HG02973 (cell line): Measurements from ENCODE around the gene AFG3L2.

ENCODE experiments used
- ATAC-seq: cut with Tn5 transposase; IDR thresholded peaks from one replicate; pipeline ENCODE4 v1.9.1; 2021; ENCODE audit warnings: moderate library complexity; ENCODE audit not compliant: unreplicated experiment

Gene AFG3L2

DNA sequence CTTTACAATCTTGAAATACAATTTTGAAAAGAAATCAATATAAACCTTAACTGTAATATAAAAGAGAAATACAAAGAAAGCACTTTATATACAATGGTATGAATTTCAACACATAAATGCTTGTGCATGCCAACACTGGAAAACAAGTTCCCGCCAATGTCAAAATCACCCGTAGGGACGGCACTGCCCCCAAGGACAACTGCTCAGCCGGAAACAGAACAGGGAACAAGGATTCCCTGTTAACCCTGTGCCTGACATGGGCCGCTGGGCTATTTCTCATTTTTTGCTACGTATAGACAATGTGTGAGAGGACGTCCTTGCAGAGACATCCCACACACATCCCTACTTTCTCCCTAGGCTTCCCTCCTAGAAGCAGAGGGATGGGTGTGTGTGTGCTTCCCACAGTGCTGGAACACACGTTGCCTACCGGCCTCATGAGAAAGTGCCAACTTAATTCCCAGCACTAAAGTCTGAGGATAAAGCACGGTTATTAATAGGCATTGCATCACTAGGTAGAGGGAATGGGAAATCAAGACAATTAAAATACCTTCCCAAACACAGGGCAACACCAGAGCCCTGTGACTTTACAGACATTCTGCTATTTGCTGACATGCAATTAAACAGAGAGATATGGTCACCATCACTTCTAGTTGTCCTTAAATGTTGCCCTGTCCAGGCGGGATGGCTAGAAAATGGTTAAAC is 14.4 kb downstream of the AFG3L2 start:
- ATAC-seq = no peak

DNA sequence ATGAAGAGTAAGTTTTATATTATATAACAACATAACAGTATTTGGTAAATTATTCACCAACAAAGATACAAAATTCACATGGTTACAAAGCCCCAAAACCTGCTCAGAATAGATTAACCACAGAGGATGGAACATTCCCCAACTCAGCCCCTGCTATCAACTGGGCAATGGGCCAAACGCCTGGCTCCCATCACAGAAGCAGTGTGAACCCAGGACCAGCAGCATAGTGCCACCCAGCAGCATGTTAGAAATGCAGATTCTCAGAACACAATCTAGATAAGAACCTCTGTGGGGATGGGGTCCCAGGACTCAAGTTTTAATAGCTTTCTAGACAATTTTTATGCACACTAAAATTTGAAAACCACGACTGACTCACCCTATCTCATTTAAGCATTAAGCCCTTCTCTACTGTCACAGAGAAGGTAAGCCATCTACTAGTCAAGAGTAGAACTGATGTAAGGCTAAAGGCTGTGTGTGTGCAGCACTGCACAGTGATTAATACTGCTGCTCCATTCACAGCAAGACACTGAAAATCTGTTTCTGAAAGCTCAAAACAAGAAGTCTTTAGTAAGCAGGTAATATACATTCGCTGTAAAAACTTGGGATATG is 15.2 kb downstream of the AFG3L2 start:
- no peak for ATAC-seq

GRCh38 chr18:12359515-12359927 is 17.5 kb downstream of the AFG3L2 start:
- ATAC-seq = no peak

DNA sequence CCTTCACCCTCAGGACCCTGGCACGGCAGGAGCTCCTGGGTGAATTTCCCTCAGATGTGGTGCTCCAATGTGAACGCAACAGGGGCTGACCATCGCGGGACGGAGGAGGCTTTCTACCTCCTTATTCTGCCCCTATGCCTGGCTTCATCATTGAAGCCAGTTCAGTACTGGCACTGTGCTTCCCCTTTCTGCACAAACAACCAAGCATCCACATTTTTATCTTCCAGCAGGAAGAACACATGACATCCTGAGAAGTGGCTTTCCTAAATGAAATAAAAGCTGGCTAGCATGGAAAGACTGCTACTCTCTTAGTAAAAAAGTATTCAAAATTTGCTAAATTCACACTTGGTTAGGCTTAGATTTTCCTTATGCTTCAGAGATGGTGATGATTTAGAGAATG is 24.8 kb downstream of the AFG3L2 start:
- ATAC-seq = no peak

- ATAC-seq = no peak
These were observed 29.1 kb downstream of the AFG3L2 start for GRCh38 chr18:12347895-12348294.

- ATAC-seq = no peak
These were observed 30.8 kb downstream of the AFG3L2 start for GRCh38 chr18:12346240-12346565.

- no peak for ATAC-seq
These were observed 31.4 kb downstream of the AFG3L2 start for GRCh38 chr18:12345491-12346239.

DNA sequence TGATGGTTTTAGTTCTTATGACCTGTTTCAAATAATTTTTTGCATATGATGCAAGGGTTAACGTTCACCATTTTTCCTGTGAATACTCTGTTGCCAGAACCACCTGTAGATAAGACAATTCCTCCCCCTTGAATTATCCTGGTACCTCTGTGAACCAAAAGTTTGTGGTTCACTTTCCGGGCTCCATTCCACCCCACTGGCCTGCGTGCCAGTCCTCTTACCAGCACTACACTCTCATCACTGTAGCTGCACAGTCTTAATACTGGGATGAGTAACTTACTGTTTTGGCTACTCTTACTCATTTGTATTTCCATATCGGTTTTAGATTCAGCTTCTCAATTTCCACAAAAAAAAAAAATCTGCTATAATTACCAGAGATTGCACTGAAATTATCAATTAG is 34.4 kb downstream of the AFG3L2 start:
- no peak for ATAC-seq

DNA sequence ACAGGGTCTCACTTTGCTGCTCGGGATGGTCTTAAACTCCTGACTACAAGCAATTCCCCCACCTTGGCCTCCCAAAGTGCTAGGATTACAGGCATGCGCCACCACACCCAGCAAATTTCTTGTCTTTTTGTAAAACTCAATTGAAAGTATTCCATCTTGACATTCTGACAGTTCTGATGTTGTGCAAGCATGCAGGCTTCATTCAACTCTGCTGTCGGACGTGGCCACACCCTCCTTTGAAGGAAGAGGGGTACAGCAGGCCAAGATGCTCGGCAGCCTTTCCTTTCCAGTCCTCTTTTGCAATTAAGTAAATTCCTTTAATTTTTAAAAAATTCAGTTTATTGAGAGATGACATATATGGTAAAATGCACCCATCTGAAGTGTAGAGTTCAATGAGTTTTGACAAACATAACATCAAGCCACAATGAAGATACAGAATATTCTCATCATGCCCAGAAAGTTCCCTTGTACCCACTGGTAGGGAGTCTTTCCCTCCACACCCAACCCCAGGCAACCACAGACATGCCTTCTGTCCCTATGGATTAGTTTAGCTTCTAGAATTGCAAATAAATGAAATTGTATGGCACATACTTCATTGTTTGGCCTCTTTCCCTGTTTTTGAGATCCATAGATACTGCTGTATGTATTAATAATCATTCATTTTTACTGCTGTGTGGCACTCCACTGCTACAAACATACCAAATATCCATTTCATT is 35.9 kb downstream of the AFG3L2 start:
- no peak for ATAC-seq

DNA sequence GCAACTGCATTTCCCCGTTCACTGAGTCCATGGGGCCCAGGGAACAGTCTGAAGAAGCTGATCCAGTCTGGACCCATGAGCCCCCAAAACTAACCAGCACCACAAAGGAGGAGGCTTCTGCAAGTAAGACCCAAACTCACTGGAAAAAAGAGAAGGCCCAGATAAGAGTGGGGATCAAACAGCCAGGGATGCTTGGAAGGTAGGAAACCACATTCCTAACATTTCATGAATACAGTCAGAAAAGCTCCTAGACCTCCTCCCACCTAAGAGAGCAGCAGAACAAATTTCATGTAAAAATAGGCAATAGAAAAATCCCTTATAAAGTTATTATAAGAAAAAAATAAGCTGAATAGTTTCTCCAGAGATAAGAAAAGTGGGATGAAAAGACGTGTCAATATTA is 38.6 kb downstream of the AFG3L2 start:
- ATAC-seq = no peak

DNA sequence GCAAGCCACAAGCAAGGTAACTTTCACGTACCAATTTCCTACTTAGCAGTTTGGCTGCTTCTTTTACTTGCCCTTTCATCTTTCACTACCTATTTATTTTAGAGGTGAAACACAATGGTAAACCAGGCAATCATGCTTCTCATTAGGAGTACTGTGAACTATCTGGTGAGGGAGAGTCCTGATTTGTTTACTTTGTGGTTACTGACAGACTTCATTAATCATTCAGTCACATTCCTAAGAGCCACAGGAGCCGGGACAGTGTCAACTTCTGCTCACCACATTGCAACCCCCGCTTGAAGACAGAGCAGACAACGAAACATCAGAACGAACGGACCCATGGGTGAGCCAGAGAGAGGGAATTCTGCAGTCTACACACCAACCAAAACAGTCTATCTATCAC is 40.1 kb downstream of the AFG3L2 start:
- no peak for ATAC-seq

DNA sequence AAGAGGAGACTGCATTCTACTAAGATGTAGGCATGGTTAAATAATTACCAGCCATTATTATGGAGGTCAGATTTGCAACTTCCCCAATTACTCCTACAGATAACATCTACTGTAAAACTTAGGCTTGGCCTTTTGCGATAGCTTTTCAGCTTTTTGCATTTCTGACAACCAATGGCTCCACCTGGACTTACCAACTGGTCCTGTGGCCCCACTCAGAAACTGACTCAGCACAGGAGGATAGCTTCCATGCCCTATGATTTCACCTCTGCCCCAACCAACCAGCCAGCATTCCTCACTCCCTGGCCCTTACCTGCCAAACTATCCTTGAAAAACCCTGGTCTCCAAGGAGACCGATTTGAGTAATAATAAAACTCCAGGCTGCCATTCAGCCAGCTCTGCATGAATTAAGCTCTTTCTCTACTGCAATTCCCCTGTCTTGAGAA is 40.8 kb downstream of the AFG3L2 start:
- ATAC-seq = no peak

GRCh38 chr18:12335503-12335902 is 41.5 kb downstream of the AFG3L2 start:
- ATAC-seq = no peak

DNA sequence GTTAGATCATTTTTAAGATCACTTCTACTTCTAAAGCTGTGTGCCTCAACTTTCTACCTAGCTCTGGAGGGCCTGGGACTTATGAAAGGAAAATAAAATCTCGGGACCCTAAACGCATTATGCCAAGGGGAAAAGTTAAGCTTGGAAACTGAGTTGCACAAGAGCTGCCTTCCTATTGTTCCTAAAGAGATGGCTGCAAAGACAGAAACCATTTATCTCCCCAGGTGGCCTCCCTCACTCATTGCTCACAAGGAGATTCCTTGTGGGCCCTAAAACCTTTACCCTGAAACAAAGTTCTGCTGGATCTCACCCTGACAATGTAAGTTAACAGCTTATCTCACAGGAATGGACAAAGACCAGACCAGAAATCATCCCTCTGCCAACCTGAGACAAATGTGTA is 42.2 kb downstream of the AFG3L2 start:
- ATAC-seq = no peak

DNA sequence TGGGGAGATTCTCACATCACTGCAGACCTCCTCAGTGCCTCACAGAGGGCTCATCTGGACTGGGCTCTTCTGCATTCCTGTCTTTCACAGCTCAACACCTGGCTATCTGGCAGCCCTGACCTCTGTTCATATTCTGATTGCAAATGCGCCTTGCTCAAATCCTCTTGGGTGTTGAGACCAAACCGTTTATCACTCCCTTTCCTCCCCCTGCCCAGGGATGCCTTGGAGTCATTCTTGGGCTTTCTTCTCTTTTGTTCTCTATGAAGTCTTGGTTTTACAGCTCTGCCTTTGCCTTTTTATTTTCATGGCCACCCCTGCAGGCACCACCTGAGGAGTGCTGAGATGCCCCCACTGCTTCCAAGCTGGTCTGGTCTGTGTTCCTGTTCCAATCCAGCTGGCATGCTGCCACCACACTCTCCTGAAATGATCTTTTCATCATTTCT is 42.6 kb downstream of the AFG3L2 start:
- ATAC-seq = no peak

DNA sequence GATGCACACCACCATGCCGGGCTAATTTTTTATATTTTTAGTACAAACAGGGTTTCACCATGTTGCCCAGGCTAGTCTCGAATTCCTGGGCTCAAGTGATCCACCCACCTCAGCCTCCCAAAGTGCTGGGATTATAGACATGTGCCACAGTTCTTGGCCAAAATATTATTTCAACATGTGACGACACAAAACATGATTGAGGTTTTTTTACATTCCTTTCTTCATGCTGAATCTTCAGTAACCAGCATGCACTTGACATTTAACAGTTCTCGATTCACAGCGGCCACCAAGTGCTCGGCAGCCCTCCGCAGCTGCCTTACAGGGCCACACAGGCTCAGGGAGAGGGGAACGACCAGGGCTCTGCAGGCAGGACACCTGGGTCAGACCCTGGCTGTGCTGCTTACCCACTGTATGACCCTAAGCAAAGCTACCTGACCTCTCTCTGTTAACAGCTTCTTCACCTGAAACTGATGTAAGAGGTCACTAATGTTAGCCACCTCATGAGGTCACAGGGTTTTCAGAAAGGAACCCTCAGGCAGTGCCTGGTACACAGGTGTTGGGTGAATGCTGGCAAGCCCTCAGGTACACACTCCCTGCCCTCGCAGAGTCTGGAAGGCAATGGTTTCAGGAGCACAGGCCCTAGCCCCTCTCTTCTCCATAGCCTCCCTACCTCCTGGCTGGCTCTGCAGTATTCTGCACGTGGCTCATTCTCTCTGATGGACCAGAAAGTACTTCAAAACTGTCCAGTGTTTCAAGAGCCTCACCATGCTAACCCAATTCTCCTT is 43.3 kb downstream of the AFG3L2 start:
- no peak for ATAC-seq

DNA sequence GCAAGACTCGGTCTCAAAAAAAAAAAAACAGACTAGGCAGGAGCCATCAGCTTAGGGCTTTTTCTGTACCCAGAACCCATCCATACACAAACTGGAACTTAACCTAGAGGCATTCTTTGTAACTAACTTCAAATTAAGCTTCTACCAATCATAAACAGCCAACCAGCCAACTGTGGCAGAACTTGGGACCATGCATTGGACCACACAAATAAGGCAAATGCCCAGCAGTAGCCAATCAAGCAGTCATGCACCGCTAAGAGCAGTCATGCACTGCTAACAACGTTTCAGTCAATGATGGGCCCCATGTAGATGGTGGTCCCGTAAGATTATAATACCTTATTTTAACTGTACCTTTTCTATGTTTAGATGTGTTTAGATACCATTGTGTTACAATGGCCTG is 46.3 kb downstream of the AFG3L2 start:
- ATAC-seq = no peak

- ATAC-seq = no peak
These were observed 47.8 kb downstream of the AFG3L2 start for GRCh38 chr18:12329125-12329698.

DNA sequence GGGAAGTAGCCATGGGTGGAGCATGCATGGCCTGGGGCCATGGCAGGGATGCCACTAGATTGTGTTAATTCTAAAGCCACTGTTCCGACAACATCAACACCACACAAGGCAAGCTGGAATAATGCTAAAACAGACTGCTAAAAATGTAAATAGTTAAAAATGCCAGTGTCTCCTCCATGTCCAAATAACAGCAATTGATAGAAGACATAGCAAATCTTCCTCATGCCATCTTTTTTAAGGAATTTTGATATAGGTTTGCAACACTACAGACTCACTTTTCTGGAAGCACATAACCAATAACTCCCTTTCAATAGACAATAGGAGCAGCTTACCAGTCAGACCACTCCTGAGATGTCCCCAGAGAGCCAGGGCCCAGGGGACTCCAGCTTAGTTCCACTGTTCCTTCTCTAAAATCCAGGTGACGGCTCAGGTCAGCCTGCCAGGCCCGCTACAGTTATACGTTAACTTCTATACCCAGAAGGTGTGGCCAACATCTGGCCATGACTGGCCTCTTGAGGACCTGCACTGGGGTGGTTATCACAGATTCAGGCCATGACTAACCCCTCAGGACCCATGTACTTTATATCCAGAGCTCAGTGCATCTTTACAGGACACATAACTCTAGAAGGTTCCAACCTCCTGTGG is 48.7 kb downstream of the AFG3L2 start:
- no peak for ATAC-seq
